Body of pancreas (tissue), 4 donors: ENCODE results near the gene MYH15. TPM values are rescaled to one million over a fixed set of nuclear protein-coding genes. Genes with fewer than 3 reads are reported as not detected.

Experiments
- ATAC-seq: fragments of 150-250 bp; one replicate; pipeline ENCODE4 v1.9.1; 2016
- DNase-seq, 4 donors: peaks; one replicate each; pipeline ENCODE4 v3.0.0-alpha.2; 2019
- H3K27ac ChIP-seq, 4 donors: fragments of 200-600 bp; sonication (generic); 1 replicate in 3 of 4; 2 replicates in 1 of 4; pipeline versions ENCODE4 v1.5.1 to v1.6.1; 2016 to 2019; ENCODE audit warnings: mild to moderate bottlenecking in 1 of 4, mixed read lengths in 1 of 4, moderate library complexity in 1 of 4
- H3K27me3 ChIP-seq, 2 donors: fragments of 200-600 bp; sonication (generic); one replicate each; pipeline ENCODE4 v1.6.0; 2016; ENCODE audit warnings: mild to moderate bottlenecking in 1 of 2
- H3K36me3 ChIP-seq, 2 donors: fragments of 200-600 bp; sonication (generic); replicated peaks in 1 of 2; 2 replicates each; pipeline ENCODE4 v1.5.1; 2016; ENCODE audit warnings: low read depth in 2 of 2; ENCODE audit not compliant: insufficient read depth in 1 of 2
- H3K4me1 ChIP-seq: fragments of 200-600 bp; sonication (generic); one replicate; pipeline ENCODE4 v1.6.0; 2016
- H3K4me3 ChIP-seq, 2 donors: fragments of 200-600 bp; sonication (generic); 1 replicate in 1 of 2; 2 replicates in 1 of 2; pipeline ENCODE4 v1.5.1; 2016 to 2019
- H3K9me3 ChIP-seq, 3 donors: fragments of 200-600 bp; sonication (generic); 1 replicate in 2 of 3; 2 replicates in 1 of 3; pipeline ENCODE4 v1.5.1; 2016
- POLR2A ChIP-seq, 3 donors: fragments of 450-650 bp; IDR thresholded peaks; one replicate each; pipeline ENCODE4 v1.6.1; 2016; ENCODE audit warnings: antibody characterized with exemption in 3 of 3, mild to moderate bottlenecking in 2 of 3
- WGBS, 2 donors: methylation state at CpG; one replicate each; pipeline ENCODE4 v1.1.5; 2017; 5-methylcytosine and 5-hydroxymethylcytosine counted together
- intact Hi-C: fragments of 100-400 bp; cut with DNase I; formaldehyde crosslinking; loops from one replicate; pipeline ENCODE4 v1.15.1; 2023
- total RNA-seq, 2 donors: library from RNA; depleted of rRNA; stranded (reverse); fragments of >200 nt; gene quantifications; one replicate each; pipeline ENCODE4 v1.1.0, GENCODE V29; 2016
- TF ChIP-seq, protein P1 (sequence below), 7 experiments: fragments of 450-650 bp in 4 of 7; fragments of 200-600 bp in 3 of 7; sonication (generic) in 3 of 7; IDR thresholded peaks; one replicate each; pipeline ENCODE4 v1.5.1; 2016 to 2019; ENCODE audit warnings: antibody characterized with exemption in 7 of 7

The MYH15 gene
- total RNA-seq, 2 donors from 2014 or later: not detected

DNA sequence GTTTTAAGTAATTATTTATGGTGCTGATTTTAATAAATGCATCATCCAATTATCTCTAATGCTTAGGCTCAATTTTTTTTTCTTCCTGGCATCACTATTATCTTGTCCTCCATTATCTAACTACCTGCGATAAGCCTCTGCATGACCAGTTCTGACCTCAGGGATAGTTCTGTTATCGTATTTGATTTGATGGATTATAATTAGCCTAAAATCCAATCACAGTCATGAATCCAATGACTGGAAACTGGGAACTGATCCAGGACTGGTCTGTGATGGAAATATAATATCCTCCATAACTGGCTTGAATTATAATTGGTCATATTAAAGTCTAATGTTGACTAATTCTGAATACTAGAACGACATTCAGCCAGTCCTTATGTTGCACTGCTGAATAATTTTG is 1.1 kb downstream of the MYH15 start:
- no peak for DNase-seq
- TF ChIP-seq POLR2A (IDR thresholded peaks at IDR 0.05): no peak
- TF ChIP-seq, protein P1, sequence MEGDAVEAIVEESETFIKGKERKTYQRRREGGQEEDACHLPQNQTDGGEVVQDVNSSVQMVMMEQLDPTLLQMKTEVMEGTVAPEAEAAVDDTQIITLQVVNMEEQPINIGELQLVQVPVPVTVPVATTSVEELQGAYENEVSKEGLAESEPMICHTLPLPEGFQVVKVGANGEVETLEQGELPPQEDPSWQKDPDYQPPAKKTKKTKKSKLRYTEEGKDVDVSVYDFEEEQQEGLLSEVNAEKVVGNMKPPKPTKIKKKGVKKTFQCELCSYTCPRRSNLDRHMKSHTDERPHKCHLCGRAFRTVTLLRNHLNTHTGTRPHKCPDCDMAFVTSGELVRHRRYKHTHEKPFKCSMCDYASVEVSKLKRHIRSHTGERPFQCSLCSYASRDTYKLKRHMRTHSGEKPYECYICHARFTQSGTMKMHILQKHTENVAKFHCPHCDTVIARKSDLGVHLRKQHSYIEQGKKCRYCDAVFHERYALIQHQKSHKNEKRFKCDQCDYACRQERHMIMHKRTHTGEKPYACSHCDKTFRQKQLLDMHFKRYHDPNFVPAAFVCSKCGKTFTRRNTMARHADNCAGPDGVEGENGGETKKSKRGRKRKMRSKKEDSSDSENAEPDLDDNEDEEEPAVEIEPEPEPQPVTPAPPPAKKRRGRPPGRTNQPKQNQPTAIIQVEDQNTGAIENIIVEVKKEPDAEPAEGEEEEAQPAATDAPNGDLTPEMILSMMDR (IDR thresholded peaks at IDR 0.05): no peak

DNA sequence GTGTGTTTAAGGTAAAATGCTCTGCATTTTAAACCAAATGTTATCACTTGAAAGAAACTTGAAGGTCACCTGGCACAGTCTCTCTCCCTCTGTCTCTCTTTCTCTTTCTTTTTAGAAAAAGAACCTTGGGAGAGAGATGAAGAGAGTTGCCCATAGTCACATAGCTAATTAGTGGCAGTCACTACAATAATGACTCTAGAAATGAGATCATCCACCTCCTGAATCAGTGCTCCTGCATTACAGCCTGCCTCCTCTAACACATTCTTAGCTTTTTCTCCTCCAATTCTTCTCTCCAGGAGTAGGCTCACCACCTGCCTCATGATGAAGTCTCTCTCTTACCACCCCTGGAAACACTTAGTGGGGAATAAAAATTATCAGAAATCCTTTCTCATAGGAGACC is 2.5 kb downstream of the MYH15 start:
- Histone ChIP-seq H3K27me3 (no peaks in the 10 kb centered on the region), H3K27ac (no peak overlapping the region), H3K4me1 (no peaks in the 10 kb centered on the region), H3K4me3 (no peak overlapping the region), H3K36me3 (no peaks in the 10 kb centered on the region), H3K9me3 (no peaks in the 10 kb centered on the region)
- intact Hi-C loops: no loop called here
- DNase-seq (no peak), ATAC-seq (no peak)
- TF ChIP-seq, protein P1 (IDR thresholded peaks at IDR 0.05): no peak
- TF ChIP-seq POLR2A (IDR thresholded peaks at IDR 0.05): no peak

More for the DNA sequence above, 1.1 kb downstream of the MYH15 start:
- Histone ChIP-seq H3K27me3 (no peaks in the 10 kb centered on the region), H3K4me3 (no peak overlapping the region), H3K9me3 (no peaks in the 10 kb centered on the region), H3K4me1 (no peaks in the 10 kb centered on the region), H3K27ac (no peak overlapping the region), H3K36me3 (no peaks in the 10 kb centered on the region)
- ATAC-seq: no peak
- intact Hi-C loops: no loop called here
- 62 to 70% methylated on average over 3 of the region's 3 CpGs for WGBS, 2 donors

DNA sequence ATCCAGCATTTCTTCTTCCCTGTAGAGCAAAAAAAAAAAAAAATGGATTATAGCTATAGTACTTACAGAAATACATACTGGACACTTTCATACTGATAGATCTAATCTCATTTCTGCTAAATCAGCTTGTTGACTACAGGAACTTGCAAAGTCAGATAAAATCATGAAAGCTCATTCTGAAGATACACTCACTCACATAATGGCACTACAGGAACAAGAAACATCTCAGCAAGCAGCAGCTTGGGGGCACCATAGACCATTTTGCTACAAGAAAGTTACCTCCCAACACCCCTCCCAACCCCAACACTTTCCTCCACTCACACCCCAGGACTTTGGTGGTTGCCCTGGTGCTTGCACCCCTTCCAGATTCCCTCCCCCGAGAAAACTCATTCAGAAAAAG is 4.6 kb downstream of the MYH15 start:
- no peaks in the 10 kb centered on the region for H3K9me3 ChIP-seq
- no peaks in the 10 kb centered on the region for H3K27me3 ChIP-seq
- WGBS, 2 donors: 62 to 83% methylated on average over 1 of the region's 1 CpG
- no peaks in the 10 kb centered on the region for H3K4me1 ChIP-seq
- H3K36me3 ChIP-seq: no peaks in the 10 kb centered on the region
- TF ChIP-seq, protein P1 (IDR thresholded peaks at IDR 0.05): no peak
- TF ChIP-seq POLR2A (IDR thresholded peaks at IDR 0.05): no peak
- no peak overlapping the region for H3K27ac ChIP-seq
- no peak overlapping the region for H3K4me3 ChIP-seq
- DNase-seq (no peak), ATAC-seq (no peak)
- intact Hi-C loops: no loop called here

DNA sequence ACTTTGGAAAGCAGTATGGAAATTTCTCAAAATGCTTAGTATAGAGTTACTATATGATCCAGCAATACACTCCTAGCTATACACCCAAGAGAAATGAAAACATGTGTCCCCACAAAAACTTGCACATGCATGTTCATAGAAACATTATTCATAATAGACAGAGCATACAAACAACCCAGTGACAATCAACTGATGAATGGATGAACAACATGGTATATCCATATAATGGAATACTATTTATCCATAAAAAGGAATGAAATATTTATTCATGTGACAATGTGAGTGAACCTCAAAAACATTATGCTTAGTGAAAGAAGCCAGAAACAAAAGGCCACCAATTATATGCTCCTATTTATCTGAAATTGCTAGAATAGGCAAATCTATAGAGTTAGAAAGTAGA is 6.7 kb downstream of the MYH15 start:
- TF ChIP-seq POLR2A (IDR thresholded peaks at IDR 0.05): no peak
- TF ChIP-seq, protein P1 (IDR thresholded peaks at IDR 0.05): no peak
- Histone ChIP-seq H3K9me3 (no peaks in the 10 kb centered on the region), H3K27me3 (no peaks in the 10 kb centered on the region), H3K27ac (no peak overlapping the region), H3K4me1 (no peaks in the 10 kb centered on the region), H3K4me3 (no peak overlapping the region), H3K36me3 (no peaks in the 10 kb centered on the region)
- DNase-seq: no peak
- no peak for ATAC-seq
- intact Hi-C loops: no loop called here

DNA sequence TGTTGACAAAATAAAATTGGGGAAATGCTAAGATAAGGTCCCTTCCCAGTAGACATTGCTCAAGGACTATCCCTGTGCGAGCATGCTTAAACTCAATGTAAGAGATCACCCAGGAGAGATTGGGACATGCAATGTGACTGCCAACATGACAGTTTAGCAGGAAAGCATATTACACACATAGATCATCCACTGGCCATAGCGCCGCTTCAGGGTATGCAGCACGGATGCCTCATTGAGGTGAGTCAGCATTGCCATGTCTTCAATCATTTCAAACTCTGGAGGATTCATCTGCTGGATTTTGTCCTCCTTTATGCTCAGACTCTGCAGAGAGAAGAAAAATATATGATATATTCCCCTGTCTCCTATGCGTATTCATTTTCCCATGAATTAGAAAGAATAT is 8.9 kb downstream of the MYH15 start:
- Histone ChIP-seq H3K36me3 (no peaks in the 10 kb centered on the region), H3K27ac (no peak overlapping the region), H3K4me3 (no peak overlapping the region), H3K27me3 (no peaks in the 10 kb centered on the region), H3K9me3 (no peaks in the 10 kb centered on the region), H3K4me1 (no peaks in the 10 kb centered on the region)
- intact Hi-C loops: no loop called here
- DNase-seq (no peak), ATAC-seq (no peak)
- WGBS, 2 donors: 80 to 90% methylated on average over 5 of the region's 5 CpGs
- TF ChIP-seq POLR2A (IDR thresholded peaks at IDR 0.05): no peak
- TF ChIP-seq, protein P1 (IDR thresholded peaks at IDR 0.05): no peak
